Measurements from ENCODE around the gene SPDL1.

The SPDL1 gene

GRCh38 chr5:169591636-169592035, 8.1 kb downstream of the SPDL1 start:
- in situ Hi-C loops (cut with MboI; ENCODE audit: low pct_unique_long_range_greater_than_20kb, low sequenced_read_pairs, unreplicated experiment) = loop anchor here (25.0 kb wide), 1 partner anchor 604 kb away; no protein-coding TSS in a partner anchor
- no peak for TF ChIP-seq CTCF (IDR thresholded peaks at IDR 0.05; ENCODE audit: extremely low read depth, insufficient read depth, missing control alignments)
- DNase-seq (ENCODE audit: low spot score) = no peak

GRCh38 chr5:169592937-169593650, 9.5 kb downstream of the SPDL1 start:
- in situ Hi-C loops (cut with MboI; ENCODE audit: low pct_unique_long_range_greater_than_20kb, low sequenced_read_pairs, unreplicated experiment) = loop anchor here (25.0 kb wide), 1 partner anchor 606 kb away; no protein-coding TSS in a partner anchor
- TF ChIP-seq CTCF (IDR thresholded peaks at IDR 0.05; ENCODE audit: extremely low read depth, insufficient read depth, missing control alignments) = no peak
- DNase-seq (ENCODE audit: low spot score) = no peak

GRCh38 chr5:169595172-169595820, 11.7 kb downstream of the SPDL1 start:
- in situ Hi-C loops (cut with MboI; ENCODE audit: low pct_unique_long_range_greater_than_20kb, low sequenced_read_pairs, unreplicated experiment) = loop anchor here (25.0 kb wide), 1 partner anchor 608 kb away; no protein-coding TSS in a partner anchor
- TF ChIP-seq CTCF (IDR thresholded peaks at IDR 0.05; ENCODE audit: extremely low read depth, insufficient read depth, missing control alignments) = no peak
- no peak for DNase-seq (ENCODE audit: low spot score)

- no peak for TF ChIP-seq CTCF (IDR thresholded peaks at IDR 0.05; ENCODE audit: extremely low read depth, insufficient read depth, missing control alignments)
- in situ Hi-C loops (cut with MboI; ENCODE audit: low pct_unique_long_range_greater_than_20kb, low sequenced_read_pairs, unreplicated experiment) = loop anchor here (25.0 kb wide), 1 partner anchor 612 kb away; no protein-coding TSS in a partner anchor
- no peak for DNase-seq (ENCODE audit: low spot score)
Measured at GRCh38 chr5:169599451-169599850, 15.9 kb downstream of the SPDL1 start.

- no peak for DNase-seq (ENCODE audit: low spot score)
- no peak for TF ChIP-seq CTCF (IDR thresholded peaks at IDR 0.05; ENCODE audit: extremely low read depth, insufficient read depth, missing control alignments)
- in situ Hi-C loops (cut with MboI; ENCODE audit: low pct_unique_long_range_greater_than_20kb, low sequenced_read_pairs, unreplicated experiment) = no loop called here
Measured at GRCh38 chr5:169602535-169602934, 19.0 kb downstream of the SPDL1 start.

- no peak for TF ChIP-seq CTCF (IDR thresholded peaks at IDR 0.05; ENCODE audit: extremely low read depth, insufficient read depth, missing control alignments)
- DNase-seq (ENCODE audit: low spot score) = no peak
- in situ Hi-C loops (cut with MboI; ENCODE audit: low pct_unique_long_range_greater_than_20kb, low sequenced_read_pairs, unreplicated experiment) = no loop called here
Measured at GRCh38 chr5:169606279-169606678, 22.7 kb downstream of the SPDL1 start.

Data from GM13977 (cell line).